SKM-1 (cell line): ENCODE data around the gene KCNN3.
A peak's percentile ranks its signal among the peaks of the same experiment; 100 is the strongest.

Source experiments
- DNase-seq: peaks from one replicate; lab custom pipeline; 2025; ENCODE audit not compliant: unreplicated experiment; lab: John Stamatoyannopoulos, UW

Gene KCNN3

DNA sequence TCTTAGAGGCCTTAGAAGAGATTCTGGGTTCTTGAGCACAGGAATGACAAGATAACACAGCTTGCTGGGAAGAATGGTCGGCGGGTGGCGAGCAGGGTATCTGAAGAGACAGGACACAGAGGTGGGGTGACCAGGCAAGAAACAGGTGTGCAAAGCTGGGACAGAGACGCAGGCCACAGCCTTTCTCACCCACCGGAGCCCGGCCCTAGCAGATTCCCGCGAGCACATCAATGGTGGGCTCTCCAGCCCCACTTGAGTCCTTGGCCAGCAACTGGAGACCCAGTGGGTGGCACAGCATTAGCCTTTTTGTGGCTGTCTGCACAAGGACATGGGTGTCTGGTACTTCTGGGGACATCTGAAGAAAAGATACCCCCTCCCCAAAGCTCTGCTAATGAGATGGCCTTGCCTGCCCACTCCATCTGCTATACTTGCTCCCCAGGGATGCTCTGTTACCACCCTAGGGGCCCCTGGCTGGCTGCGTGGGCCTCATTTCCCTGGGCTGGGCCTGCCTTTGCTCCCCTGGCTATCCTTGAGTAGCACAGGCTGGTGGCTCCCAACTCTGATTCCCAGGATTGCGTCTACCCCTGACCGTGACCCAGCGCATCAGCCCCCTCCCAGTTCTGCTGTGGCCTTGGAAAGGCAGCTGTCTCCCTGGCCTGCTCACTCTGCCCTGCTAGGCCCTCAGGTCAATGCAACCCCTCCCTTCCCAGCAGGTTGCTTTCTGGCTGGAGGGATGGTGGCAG is 134.8 kb downstream of the KCNN3 start:
- DNase-seq: no peak

DNA sequence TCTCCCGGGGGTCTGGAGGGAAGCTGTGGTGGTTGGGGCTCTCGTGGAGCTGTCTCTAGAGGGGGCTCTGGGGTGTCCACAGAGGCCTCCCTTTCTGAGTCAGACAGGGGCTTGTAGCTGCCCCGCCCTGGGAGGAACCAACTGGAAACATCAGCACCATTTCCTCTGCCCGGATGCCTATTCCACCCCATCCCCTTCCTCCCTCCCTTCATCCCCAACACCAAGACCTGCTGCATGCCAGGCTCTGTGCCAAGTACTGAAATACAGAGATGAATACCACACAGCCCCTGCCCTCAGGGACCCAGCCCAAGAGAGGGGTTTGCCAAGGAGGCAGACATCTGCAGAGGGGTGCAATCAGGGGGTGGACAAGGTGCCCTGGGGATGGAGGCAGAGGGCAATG is 136.5 kb downstream of the KCNN3 start:
- DNase-seq: no peak

- DNase-seq: no peak
These were observed 139.0 kb downstream of the KCNN3 start for GRCh38 chr1:154730986-154731489.

DNA sequence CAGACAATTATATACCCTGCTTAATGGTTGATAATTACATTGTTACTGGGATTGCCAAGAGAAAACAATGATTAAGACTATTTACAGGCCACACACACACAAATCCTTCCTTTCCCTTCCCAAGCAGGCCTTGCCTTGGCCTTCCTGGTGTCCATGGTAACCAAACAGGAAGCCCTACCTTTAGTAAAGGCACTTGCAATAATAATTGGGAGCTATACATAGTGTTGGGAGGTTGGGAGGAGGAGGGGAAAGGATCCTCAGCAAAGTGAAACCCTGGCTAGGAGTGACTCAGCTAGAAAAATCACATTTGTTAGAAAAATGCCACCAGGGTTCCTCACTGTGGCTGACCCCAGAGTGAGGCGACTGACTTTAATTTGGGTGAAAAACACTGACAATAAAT is 139.8 kb downstream of the KCNN3 start:
- no peak for DNase-seq

DNA sequence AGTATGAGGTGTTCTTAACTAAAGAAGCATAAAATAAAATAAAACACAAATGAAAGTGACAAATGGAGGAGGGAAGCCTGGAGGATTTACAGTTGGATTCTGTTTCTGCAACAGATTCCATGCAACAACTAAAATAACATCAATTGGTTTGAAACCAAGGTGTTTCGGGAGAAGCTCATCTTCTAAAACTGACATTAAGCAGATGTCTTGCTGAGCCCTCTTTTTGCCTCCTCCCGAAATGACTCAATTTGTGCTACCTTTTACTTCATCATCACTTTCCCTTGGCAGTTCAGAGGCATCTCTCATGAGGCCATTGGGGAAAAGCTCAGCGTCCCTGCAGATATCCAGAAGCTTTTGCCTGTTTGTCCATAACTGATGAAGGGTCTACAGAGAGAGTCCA is 140.5 kb downstream of the KCNN3 start:
- DNase-seq: no peak

DNA sequence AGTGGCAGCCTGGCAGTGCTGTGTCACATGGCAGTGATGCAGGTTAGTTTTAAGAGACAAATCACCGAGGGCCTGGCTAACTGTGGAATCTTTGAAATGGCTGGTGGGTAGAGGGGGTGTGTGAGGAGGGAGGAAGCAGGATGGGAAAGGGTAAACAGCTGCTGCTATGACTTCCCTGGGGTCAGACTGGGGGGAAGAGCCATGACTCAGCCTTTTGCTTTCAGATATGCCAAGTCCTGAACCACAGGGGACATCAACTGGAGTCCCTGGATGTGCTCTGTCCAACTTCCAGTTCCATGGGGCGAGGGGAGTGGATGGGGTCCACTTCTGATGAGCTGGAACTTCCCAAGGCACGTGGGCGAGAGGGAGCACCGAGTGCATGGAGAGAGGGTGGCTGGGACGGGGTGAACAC is 141.0 kb downstream of the KCNN3 start:
- DNase-seq: no peak

DNA sequence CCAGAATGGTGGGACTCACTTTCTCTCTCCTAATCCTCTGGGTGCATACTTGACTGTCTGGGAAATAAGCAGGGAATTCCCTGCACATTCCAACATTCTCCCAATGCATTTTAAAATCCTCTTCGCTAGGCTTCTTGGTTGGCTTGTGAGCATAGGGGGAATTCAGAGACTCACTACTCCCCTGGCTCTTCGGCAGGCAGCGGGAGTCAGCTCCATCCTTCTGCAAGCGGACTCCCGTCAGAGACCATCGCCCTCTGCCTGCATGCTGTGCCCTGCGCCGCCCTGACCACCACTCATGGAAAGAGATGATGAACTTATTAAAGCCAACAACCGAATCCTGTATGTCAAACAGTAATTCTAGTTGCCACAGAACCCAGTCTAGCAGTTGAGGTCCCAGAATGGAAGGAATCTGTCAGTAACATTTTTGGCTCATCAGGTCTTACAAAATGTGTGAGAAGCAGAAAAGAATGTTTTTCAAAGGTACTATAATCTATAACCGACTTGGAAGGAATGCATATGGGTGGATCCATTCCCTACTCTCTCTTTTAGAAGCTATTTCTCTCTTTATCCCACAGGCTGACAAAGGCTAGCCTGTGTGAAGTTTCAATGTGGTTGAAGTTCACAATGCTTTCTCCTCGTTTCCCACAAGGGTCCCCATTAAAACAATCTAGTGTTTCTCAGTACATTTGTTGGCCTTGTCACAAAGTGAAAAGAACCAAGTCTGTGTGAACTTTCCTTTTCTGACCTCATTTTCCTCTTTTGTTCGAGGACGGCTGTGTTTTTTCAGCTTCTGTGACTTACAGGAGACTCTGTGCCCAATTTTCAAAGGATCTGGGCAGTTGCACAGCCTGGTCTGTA is 143.0 kb downstream of the KCNN3 start:
- DNase-seq: no peak

DNA sequence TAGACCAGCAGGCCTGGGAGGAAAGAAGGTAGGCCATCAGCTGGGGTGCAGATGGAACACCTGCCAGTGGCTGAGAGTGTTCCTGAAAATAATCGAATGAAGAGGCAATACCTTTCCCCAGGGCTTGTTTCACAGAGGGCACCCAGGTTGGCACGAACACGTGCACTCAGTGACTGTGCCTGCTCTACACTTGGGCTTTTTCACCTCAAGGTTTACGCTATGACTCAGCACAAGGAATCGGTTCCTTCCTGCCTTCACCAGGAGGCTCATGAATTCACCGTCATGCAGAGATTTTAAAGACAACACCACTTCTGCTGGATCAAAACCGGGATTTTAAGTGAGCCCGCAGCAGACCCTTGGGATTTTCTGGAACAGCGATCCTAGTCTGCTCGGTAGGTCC is 143.6 kb downstream of the KCNN3 start:
- no peak for DNase-seq

GRCh38 chr1:154725865-154726264 is 144.2 kb downstream of the KCNN3 start:
- DNase-seq: no peak

- DNase-seq: peak; percentile 94
These were observed 149.5 kb downstream of the KCNN3 start for GRCh38 chr1:154720328-154721297.

DNA sequence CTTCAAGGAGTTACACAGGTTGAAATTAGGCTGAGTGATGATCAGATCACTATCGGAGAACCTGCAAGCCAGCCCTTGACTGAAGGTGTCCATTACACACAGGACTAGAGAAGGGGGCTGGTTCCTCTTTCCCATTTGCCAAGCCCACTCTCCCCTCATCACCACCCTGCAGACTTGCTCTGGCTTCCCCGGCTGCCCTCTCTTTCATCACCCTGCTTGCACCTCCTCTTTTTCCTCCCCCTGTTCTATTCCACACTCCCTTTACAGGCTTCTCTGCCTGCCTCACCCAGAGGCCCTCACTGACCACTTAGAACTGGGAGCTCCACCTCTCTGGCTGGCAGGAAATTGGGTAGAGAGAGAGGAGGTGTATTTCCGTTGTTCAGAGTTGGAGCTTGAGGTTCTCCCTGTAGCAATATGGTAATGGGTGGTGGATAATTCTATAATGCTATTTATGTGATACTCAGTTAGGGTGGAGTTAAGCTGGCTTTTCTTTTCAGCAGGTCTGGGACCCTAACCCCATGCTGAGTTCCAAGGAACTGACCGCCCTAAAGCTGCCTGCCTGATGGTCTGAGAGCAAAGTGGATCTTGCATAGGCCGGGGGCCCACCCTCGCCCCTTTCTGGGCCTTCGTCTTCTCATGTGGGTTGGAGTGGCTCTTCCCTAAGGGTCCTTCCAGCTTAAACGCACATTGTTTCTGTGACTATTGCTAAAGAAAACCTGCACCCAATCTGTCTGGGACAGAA is 150.3 kb downstream of the KCNN3 start:
- DNase-seq: peak; percentile 42

DNA sequence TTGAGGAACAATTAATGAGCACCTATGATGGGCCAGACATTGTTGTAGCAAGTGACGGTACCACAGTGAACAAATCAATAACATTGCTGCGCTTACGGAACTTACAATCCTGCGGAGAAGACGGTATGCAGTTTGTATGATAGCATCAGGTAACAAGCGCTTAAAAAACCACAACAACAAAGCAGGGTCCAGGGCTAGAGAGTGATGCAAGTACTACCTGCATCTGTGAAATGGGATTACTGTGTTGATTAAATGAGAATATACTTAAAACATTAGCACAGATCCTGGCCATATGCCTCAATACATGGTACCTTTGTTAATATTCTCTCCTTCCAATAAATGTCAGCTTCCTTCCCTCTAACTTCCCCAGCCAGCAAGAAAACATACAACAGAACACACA is 151.5 kb downstream of the KCNN3 start:
- no peak for DNase-seq

DNA sequence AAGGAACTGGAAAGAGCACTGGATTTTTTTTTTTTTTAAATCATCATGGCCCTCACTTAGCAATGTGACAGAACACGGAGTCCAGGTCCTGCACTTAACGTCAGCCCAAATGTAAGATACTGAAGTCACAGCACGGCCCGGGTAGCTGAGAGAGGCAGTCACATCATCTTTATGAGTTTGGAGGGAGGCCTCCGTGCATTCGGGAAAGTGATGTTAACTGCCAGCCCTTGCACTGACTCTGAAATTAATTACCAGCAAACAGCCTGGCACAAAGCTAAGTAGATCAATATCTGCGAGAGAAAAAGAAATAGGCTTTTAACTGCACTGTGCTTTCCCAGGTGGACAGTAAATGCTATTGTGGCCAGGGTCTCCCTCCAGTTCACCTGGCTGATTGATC is 152.6 kb downstream of the KCNN3 start:
- no peak for DNase-seq

GRCh38 chr1:154716614-154717527 is 153.2 kb downstream of the KCNN3 start:
- DNase-seq: no peak

- DNase-seq: peak; percentile 57
These were observed 154.1 kb downstream of the KCNN3 start for GRCh38 chr1:154716011-154716410.

- DNase-seq: no peak
These were observed 154.7 kb downstream of the KCNN3 start for GRCh38 chr1:154715385-154715784.

GRCh38 chr1:154714638-154715037 is 155.4 kb downstream of the KCNN3 start:
- DNase-seq: peak; percentile 88

DNA sequence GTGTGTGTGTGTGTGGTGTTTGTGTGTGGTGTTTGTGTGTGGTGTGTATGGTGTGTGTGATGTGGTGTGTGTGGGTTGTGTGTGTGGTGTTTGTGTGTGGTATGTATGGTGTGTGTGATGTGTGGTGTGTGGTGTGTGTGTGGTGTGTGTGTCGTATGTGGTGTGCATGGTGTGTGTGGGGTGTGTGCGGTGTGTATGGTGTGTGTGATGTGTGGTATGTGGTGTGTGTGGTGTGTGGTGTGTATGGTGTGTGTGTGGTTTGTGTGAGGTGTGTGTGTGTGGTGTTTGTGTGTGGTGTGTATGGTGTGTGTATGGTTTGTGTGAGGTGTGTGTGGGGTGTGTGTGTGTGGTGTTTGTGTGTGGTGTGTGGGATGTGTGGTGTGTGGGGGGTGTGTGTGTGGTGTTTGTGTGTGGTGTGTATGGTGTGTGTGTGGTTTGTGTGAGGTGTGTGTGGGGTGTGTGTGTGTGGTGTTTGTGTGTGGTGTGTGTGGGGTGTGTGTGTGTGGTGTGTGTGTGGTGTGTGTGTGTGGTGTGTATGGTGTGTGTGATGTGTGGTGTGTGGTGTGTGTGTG is 155.9 kb downstream of the KCNN3 start:
- no peak for DNase-seq

DNA sequence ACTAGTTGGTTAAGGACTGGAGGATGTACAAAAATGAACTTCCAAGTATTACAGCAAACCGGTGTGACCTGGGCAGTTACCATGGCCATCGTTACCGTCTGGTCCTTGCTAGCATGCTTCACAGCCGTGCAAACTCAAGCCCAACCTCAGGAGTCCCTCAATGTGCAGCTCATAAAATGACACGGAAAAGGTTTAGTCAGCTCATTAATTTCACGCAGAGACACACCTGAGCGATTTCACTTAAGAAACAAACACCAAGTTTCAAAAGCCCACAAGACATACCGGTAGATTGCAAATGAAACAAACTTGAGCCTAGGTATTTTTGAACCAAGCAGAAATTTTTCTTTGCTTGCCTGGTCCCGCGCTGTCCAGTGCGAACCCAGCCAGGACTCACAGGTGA is 157.1 kb downstream of the KCNN3 start:
- DNase-seq: no peak
